GM08714 (cell line): Measurements from ENCODE around the gene SLC7A9.
"Not testable (repeated sequence)": the region's sequence is repeated elsewhere in the genome, so short reads cannot be mapped to it uniquely, and the experiment has no call there.

Experiments
- H3K4me3 ChIP-seq: fragments of 200-500 bp; sonication (Bioruptor generic); 2 replicates; pipeline ENCODE4 v1.5.1; 2014; ENCODE audit warnings: mild to moderate bottlenecking, low read length, inconsistent platforms
- ZNF274 ChIP-seq: IDR thresholded peaks from 2 replicates; pipeline ENCODE4 v1.6.1; 2012; ENCODE audit warnings: mild to moderate bottlenecking, low read depth, low read length

Gene SLC7A9

GRCh38 chr19:32891609-32892008 is 22.0 kb upstream of the SLC7A9 start:
- TF ChIP-seq ZNF274, result no peak
- H3K4me3 ChIP-seq, result no peak overlapping the region

DNA sequence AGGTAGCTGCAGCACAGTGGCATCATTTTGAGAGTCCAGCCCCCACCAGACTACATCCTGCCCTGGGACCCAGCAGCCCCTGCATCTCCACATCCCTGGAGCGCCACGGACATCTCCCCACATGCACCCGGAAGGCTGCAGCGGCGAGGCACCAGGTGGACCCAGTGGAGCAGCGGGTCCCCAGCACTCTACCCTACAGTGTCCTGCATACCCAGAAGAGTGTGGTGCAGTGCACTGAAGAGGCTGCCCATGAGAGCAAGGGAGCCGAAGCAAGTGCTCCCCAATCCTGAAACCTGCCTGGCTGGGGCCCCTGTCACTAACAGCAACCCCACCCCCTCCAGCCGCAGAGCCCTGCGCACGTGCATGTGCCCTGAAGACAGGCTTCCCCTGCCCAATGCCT is 21.3 kb upstream of the SLC7A9 start:
- H3K4me3 ChIP-seq, result no peak overlapping the region
- TF ChIP-seq ZNF274, result no peak

GRCh38 chr19:32890326-32890725 is 20.8 kb upstream of the SLC7A9 start:
- TF ChIP-seq ZNF274, result no peak
- no peak overlapping the region for H3K4me3 ChIP-seq

DNA sequence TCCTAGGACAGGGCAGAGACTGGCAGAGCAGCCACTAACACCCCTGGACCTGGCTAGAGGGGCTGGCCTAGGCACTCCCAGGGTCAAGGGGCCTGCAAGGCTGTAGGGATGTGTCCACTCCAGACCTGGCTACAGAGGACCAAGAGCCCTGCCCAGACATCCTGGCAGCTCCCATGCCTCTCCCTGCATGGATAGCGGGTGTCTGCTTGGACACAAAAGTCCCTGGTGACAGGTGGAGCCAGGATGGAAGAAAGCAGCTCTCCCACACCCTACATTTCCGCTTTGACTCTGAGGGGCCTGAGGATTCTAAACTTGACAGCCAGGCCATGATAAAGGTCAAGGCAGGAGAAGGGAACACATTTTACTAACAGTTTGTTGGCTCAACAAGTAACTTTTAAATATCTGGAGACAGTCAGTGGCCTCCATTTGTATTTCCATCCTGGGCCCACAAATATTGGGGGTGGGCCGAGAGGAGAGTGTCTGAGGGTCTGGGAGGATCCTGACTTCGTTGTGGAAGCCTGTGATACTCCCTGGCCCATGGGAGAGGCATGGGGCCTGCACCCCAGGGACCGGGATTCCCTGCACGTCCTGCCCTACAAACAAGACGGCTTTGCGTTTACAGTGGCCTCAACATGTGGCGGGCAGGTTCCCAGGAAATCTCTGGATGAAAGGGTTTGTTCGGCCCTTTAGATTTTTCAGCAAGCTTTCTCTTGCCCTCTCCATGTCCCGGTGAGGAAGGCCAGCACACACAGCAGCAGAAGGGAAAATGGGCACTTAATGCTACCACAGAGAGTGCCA is 19.8 kb upstream of the SLC7A9 start:
- H3K4me3 ChIP-seq, result no peak overlapping the region
- TF ChIP-seq ZNF274, result no peak

DNA sequence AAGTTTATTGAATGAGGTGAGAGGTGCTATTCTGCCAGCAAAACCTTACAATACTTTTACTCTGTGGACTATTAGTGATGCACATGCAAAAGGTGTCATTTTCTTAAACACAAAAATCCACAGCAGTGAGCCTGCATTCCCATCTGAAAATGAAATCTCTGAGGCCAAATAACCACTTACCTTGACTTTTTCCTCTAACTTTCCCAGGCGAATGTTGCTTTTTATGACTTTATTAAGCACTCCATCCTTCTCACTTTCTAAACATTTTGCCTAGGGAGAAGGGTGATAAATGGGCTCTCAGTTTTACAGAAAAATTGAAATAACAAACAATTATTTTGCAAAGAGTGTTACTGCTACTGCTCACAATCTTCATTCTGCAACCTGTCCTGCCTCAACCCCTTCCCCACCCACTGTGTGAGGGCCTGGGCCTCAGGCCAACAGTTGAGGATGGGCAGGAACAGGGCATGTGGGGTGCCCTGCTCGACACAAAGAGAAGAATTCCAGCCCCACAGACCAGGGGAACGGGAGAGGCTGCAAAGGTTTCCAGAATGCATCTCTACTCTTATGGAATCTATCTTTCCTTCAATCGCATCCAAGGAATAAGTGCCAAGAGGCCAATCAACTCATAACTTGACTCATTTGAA is 18.1 kb upstream of the SLC7A9 start:
- no peak overlapping the region for H3K4me3 ChIP-seq
- TF ChIP-seq ZNF274, result no peak

GRCh38 chr19:32886241-32886640 is 16.7 kb upstream of the SLC7A9 start:
- TF ChIP-seq ZNF274, result no peak
- no peak overlapping the region for H3K4me3 ChIP-seq

DNA sequence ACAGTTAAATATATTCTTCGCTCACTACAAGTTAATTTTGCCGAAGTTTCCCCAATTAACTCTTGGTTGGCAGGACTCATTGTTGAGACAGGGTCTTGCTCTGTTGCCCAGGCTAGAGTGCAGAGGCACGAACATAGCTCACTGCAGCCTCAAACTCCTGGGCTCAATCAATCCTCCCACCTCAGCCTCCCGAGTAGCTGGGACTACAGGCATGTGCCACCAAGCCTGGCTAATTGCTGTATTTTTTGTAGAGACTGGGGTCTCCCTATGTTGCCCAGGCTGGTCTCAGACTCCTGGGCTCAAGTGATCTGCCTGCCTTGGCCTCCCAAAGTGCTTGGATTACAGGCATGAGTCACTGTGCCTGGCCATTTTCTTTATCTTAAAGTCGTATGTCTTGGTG is 15.7 kb upstream of the SLC7A9 start:
- not testable (repeated sequence) for H3K4me3 ChIP-seq

DNA sequence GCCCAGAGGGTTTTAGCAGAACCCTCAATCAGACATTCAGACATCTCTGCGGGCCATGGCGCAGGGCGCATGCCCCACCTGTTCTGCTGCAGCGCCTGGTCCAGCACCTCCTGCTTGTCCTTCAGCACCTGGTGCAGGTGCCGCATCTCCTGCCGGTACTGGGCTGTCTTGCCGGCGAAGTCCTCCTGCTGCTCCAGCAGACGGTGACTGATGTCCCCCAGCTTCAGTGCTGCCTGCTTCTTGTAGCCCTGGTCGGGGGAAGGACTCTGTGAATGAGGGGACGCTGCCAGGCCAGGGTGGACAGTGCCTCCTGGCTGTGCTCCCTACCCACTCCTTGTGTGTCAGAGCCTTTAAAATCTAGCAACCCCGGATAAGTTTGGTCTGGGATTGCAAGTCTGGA is 12.2 kb upstream of the SLC7A9 start:
- no peak overlapping the region for H3K4me3 ChIP-seq
- no peak for TF ChIP-seq ZNF274

DNA sequence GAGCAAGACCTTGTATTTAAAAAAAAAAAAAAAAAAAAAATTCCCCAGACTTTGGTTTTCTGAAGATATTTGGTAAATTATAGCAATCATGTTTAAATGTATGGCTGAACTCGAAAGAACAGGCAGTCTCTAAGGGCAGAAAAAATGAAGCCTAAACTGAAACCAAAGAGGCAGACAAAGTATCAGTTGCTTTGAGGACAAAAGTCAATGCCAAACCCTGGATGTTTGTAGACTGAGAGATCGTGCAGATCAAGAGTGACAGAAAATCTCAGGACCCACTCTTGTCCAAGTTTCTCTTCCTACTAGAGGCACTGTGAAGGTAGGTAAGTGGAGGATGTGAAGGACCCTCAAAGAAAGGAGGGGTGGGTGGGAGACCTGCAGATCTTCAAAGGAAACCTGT is 11.1 kb upstream of the SLC7A9 start:
- no peak overlapping the region for H3K4me3 ChIP-seq
- no peak for TF ChIP-seq ZNF274

DNA sequence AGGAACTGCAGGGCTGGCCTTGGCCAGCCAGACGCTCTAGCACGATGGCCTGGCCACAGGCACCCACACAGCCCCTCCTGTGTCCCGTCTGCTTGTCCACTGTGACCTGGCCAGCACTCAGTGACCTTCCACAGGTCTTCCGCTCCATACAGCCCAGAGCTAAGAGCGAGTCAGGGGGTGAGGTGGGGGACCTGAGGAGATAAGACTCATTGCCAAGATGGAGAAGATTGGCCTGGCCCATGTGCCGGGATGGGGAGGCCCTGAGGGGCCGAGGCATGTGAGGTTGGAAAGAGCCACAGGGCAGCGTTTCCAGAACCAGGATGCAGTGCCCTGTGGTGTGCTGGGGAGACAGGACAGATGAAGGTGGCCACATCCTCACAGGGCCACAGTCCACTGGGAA is 10.2 kb upstream of the SLC7A9 start:
- no peak for TF ChIP-seq ZNF274
- no peak overlapping the region for H3K4me3 ChIP-seq

- H3K4me3 ChIP-seq, result no peak overlapping the region
- TF ChIP-seq ZNF274, result no peak
Measured at GRCh38 chr19:32878988-32879387, 9.4 kb upstream of the SLC7A9 start.

- TF ChIP-seq ZNF274, result no peak
- no peak overlapping the region for H3K4me3 ChIP-seq
Measured at GRCh38 chr19:32877977-32878745, 8.6 kb upstream of the SLC7A9 start.

GRCh38 chr19:32877323-32877912 is 7.9 kb upstream of the SLC7A9 start:
- no peak for TF ChIP-seq ZNF274

GRCh38 chr19:32876919-32877285 is 7.3 kb upstream of the SLC7A9 start:
- no peak overlapping the region for H3K4me3 ChIP-seq
- no peak for TF ChIP-seq ZNF274

More at GRCh38 chr19:32877323-32877912, 7.9 kb upstream of the SLC7A9 start:
- no peak overlapping the region for H3K4me3 ChIP-seq
